Measurements from ENCODE around the gene NEGR1. TPM values are rescaled to one million over a fixed set of nuclear protein-coding genes. Genes with fewer than 3 reads are reported as not detected.

The NEGR1 gene
- total RNA-seq, 2 experiments from 2014 or later: not detected

DNA sequence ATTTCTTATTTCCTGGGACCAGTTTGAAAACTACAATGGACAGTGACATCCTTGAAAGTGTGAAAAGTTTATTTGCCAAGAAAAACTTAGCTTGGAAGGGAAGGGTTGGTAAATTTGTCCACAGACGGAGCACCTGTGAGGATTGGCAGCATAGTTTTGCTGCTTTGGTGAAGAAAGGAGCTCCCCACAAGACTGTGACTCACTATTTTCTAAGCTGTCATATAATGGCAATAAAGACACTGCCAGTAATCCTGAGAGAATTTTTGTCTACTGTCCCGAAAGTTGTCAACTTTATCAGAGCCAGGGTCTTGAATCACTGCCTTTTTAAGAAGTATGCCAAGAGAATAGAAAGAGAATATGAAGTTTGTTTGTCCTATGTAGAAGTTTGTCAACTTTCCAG, 230.8 kb downstream of the NEGR1 start:
- H3K4me1 Mint-ChIP-seq (ENCODE audit: low read depth): no peaks in the 10 kb centered on the region
- intact Hi-C loops (cut with micrococcal nuclease): no loop called here
- no peaks in the 10 kb centered on the region for H3K9me3 Mint-ChIP-seq
- no peak overlapping the region for H3K27ac Mint-ChIP-seq
- CTCF ChIA-PET: no interaction called here
- no peak overlapping the region for H3K4me3 Mint-ChIP-seq
- no peaks in the 10 kb centered on the region for H3K27me3 Mint-ChIP-seq (ENCODE audit: low read depth)
- H3K36me3 Mint-ChIP-seq (ENCODE audit: low read depth): no peaks in the 10 kb centered on the region
- DNase-seq: no peak

DNA sequence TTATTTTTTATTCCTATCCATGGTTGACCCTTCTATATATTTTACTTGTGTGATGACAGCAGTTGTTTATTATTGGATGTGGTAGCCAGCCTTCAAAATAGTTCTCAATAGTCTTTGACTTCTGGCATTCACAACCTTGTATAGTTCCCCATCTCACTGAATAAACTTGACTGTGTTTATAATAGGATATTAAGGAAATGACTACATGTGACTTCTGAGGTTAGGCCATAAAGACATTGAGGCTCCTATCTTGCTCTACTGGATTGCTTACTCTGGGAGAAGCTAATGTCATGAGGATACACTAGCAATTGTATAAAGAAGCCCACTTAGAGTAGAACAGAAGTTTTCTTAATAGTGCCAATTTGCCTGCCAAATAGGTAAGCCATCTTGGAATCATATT, 231.8 kb downstream of the NEGR1 start:
- Mint-ChIP-seq H3K27me3 (ENCODE audit: low read depth) (no peaks in the 10 kb centered on the region), H3K36me3 (ENCODE audit: low read depth) (no peaks in the 10 kb centered on the region), H3K27ac (no peak overlapping the region), H3K9me3 (no peaks in the 10 kb centered on the region), H3K4me3 (no peak overlapping the region), H3K4me1 (ENCODE audit: low read depth) (no peaks in the 10 kb centered on the region)
- intact Hi-C loops (cut with micrococcal nuclease): no loop called here
- CTCF ChIA-PET: no interaction called here
- no peak for DNase-seq

DNA sequence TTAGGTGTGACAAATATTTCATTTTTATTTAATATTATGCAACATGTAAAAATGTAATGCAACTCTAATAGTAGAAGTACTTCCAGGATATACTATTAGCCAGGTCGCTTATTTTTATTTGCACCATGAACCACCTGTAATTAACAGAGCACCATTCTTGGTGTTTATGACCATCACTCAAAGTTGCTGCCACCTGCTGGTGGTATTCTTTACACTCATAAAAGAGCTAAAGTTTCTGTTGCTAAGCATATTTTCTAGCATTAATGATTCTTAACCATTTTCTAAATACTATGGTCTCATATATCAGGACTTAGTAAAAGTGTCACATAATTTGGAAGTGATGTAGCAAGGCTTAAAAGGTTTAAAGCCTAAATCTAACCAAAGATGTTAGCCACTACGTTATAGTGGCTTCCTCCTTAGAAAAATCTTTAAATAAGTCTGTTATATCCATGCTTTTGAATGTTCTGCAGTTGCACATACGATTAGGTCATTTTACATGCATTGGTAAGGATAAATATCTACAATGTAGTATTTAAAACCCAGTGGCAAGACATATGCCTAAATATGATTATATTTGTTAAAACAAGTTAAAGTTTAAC, 244.5 kb downstream of the NEGR1 start:
- Mint-ChIP-seq H3K4me3 (no peak overlapping the region), H3K27ac (no peak overlapping the region), H3K36me3 (ENCODE audit: low read depth) (no peaks in the 10 kb centered on the region), H3K4me1 (ENCODE audit: low read depth) (no peaks in the 10 kb centered on the region), H3K9me3 (no peaks in the 10 kb centered on the region), H3K27me3 (ENCODE audit: low read depth) (no peaks in the 10 kb centered on the region)
- DNase-seq: peak; percentile 33
- intact Hi-C loops (cut with micrococcal nuclease): loop anchor here (2.0 to 10.0 kb wide), 2 partner anchors 843 to 943 kb away; no protein-coding TSS in a partner anchor
- CTCF ChIA-PET: interaction anchor here (0.5 kb wide), 1 partner anchor 230 kb away, joined by 3 read pairs; no protein-coding TSS in a partner anchor

DNA sequence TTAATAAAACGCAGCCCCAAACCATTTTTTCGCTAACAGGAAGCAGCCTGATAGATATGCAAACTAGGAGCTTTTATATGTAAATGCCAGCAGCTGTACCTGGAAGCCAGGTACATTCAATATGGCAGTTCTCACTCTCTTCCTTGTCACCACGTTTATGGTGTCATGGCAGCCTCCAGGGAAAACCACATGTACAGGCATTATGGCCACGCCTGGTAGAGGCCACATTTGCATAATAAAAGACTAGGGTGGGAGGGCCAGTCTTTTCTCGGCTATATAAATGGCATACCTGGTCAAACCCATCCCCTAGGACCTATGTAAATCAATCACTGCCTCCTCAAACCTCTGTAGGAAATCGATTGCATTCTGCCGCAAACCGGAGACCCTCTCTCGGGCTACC, 247.5 kb downstream of the NEGR1 start:
- Mint-ChIP-seq H3K27me3 (ENCODE audit: low read depth) (no peaks in the 10 kb centered on the region), H3K36me3 (ENCODE audit: low read depth) (no peaks in the 10 kb centered on the region), H3K27ac (no peak overlapping the region), H3K9me3 (no peaks in the 10 kb centered on the region), H3K4me1 (ENCODE audit: low read depth) (no peaks in the 10 kb centered on the region), H3K4me3 (no peak overlapping the region)
- intact Hi-C loops (cut with micrococcal nuclease): loop anchor here (10.0 kb wide), 1 partner anchor 840 kb away; no protein-coding TSS in a partner anchor
- CTCF ChIA-PET: no interaction called here
- DNase-seq: no peak

DNA sequence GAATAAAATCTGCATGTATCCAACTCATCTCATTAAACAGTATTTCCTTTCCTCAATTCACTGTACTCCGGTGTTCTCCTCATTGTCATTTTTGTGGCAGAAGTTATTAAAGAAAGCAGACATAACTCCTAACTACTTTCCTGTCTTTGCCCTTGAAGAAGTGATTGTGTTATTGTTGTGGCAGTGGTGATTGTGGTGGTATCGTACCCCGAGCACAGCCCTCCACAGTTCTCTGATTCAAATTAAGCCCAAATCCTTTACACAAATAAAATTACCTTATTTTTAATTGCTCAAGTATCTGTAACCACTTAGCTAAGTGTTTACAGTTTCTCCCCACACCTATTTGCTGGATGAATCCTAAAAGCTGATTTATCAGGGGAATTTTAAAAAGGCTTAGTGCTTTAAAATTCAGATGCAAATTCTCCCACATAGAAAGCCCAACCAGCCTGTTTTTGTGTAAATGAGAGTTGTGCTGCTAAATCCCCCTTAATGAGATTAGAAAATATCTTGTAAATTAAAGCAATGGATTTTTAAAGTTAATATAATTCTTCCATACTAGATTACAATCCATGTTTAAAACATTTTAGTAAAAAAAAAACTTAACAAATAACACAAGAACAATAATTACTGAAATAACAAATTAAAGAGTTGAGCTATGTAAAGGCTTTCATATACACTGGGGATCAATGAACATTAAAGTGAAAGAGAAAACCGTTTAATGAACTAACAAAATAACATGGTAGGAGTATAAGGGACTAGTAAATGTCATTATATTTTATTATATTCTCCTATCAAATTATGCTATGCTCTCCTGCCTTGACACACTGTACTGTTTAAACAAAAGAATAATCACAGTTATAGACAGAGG, 259.0 kb downstream of the NEGR1 start:
- H3K4me3 Mint-ChIP-seq: no peak overlapping the region
- no peaks in the 10 kb centered on the region for H3K36me3 Mint-ChIP-seq (ENCODE audit: low read depth)
- intact Hi-C loops (cut with micrococcal nuclease): no loop called here
- H3K9me3 Mint-ChIP-seq: peaks cover 3% of the 10 kb centered on the region
- no peaks in the 10 kb centered on the region for H3K27me3 Mint-ChIP-seq (ENCODE audit: low read depth)
- no peak for DNase-seq
- no peaks in the 10 kb centered on the region for H3K4me1 Mint-ChIP-seq (ENCODE audit: low read depth)
- no peak overlapping the region for H3K27ac Mint-ChIP-seq
- CTCF ChIA-PET: no interaction called here

DNA sequence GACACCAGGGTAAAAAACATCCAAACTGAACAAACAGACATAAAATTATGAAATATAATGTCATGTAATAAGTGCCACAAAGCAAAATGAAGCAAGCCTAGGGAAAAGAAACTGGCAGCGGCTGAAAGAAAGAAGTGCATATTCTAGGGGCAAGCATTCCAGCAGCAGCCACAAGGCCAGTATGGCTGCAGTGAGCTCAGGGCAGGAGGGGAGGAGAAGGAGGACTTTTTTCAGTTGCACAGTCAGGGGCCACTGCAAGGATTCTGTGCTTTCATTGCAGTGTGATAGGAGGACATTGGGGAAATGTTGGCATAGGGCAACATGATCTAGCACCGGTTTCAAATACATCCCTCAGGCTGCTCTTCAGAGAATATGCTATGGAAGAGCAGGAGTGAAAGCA, 263.8 kb downstream of the NEGR1 start:
- Mint-ChIP-seq H3K4me3 (no peak overlapping the region), H3K36me3 (ENCODE audit: low read depth) (no peaks in the 10 kb centered on the region), H3K27ac (no peak overlapping the region), H3K4me1 (ENCODE audit: low read depth) (no peaks in the 10 kb centered on the region), H3K27me3 (ENCODE audit: low read depth) (no peaks in the 10 kb centered on the region), H3K9me3 (no peaks in the 10 kb centered on the region)
- DNase-seq: no peak
- intact Hi-C loops (cut with micrococcal nuclease): no loop called here
- CTCF ChIA-PET: no interaction called here

DNA sequence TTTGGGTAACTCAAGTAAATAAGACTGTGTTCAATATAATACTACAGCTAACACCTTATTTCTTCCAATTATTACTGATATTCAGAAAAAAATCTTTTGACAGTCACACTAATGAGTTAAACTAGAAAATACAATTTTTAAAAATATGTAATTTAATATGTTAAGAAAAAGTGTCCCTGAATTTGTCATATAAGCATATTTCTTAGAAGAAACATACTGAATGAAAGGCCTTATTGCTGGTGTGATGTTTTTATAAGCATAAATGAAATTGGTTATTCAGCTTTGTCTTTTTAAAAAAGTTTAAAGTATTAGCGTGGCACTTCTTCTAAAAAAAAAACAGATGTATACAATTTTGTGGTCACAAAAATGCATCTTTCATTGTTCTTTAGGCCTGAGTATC, 267.3 kb downstream of the NEGR1 start:
- no peaks in the 10 kb centered on the region for H3K4me1 Mint-ChIP-seq (ENCODE audit: low read depth)
- DNase-seq: no peak
- H3K27ac Mint-ChIP-seq: no peak overlapping the region
- intact Hi-C loops (cut with micrococcal nuclease): no loop called here
- CTCF ChIA-PET: no interaction called here
- H3K36me3 Mint-ChIP-seq (ENCODE audit: low read depth): no peaks in the 10 kb centered on the region
- no peak overlapping the region for H3K4me3 Mint-ChIP-seq
- no peaks in the 10 kb centered on the region for H3K9me3 Mint-ChIP-seq
- H3K27me3 Mint-ChIP-seq (ENCODE audit: low read depth): no peaks in the 10 kb centered on the region

DNA sequence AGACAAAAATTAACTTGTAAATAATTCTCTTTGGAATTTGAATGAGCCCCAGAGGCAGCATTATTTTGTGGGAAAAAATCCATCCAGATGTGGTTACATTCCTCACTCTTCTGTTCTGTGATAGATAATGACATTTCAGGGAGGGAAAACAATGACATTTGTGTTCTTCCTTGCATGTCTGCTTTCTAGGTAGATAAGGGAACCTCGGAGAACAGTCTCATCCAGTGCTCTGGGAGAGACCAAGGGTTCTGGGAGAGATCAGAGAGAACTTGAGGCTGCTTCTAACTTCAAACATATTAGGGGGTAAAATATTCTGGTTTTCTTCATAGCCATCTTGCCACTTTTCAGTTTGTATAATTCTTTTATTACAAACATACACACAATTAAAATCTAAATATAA, 269.2 kb downstream of the NEGR1 start:
- CTCF ChIA-PET: no interaction called here
- no peak overlapping the region for H3K4me3 Mint-ChIP-seq
- intact Hi-C loops (cut with micrococcal nuclease): no loop called here

DNA sequence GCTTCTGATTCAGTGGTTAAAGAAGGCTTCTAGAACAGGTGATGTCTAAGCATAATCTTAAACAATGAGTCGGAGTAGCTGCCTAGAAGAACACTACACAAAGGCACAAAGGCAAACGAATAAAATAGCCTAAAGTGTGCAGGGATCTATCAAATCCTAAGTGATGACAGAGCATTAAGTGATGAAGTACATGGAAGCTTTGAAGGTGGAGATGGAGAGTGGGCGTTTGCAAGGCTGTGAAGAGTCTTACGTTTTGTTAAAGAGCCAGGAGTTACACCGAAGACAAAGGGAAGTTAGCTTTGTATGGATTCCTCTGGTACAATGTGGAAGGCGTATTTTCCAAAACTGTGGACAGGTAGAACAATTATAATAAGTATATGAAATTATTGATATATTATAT, 270.6 kb downstream of the NEGR1 start:
- H3K27ac Mint-ChIP-seq: no peak overlapping the region
- CTCF ChIA-PET: no interaction called here
- H3K4me1 Mint-ChIP-seq (ENCODE audit: low read depth): no peaks in the 10 kb centered on the region
- H3K9me3 Mint-ChIP-seq: no peaks in the 10 kb centered on the region
- intact Hi-C loops (cut with micrococcal nuclease): no loop called here
- H3K4me3 Mint-ChIP-seq: no peak overlapping the region
- no peaks in the 10 kb centered on the region for H3K36me3 Mint-ChIP-seq (ENCODE audit: low read depth)
- no peaks in the 10 kb centered on the region for H3K27me3 Mint-ChIP-seq (ENCODE audit: low read depth)
- DNase-seq: no peak

More for the DNA sequence above, 269.2 kb downstream of the NEGR1 start:
- no peaks in the 10 kb centered on the region for H3K27me3 Mint-ChIP-seq (ENCODE audit: low read depth)
- no peaks in the 10 kb centered on the region for H3K4me1 Mint-ChIP-seq (ENCODE audit: low read depth)
- DNase-seq: no peak
- H3K36me3 Mint-ChIP-seq (ENCODE audit: low read depth): no peaks in the 10 kb centered on the region
- no peak overlapping the region for H3K27ac Mint-ChIP-seq
- no peaks in the 10 kb centered on the region for H3K9me3 Mint-ChIP-seq

DNA sequence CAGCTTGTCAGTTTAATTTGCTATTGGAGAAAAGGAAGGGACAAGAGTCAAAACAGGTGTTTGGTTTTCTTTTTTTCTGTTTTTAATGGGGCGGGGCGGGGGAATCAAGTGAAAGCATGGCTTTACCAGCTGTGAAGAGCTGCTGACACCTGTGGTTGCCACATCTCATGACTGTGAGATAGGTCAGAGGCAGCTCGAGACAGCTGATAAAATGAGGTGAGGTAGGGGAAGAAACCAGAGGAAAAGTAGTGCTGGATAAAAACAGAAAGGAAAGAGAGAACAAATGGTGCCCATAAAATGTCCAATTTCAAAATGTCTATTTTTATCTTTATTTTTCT, 272.3 kb downstream of the NEGR1 start:
- H3K4me1 Mint-ChIP-seq (ENCODE audit: low read depth): no peaks in the 10 kb centered on the region
- H3K27ac Mint-ChIP-seq: no peak overlapping the region
- no peak overlapping the region for H3K4me3 Mint-ChIP-seq
- no peaks in the 10 kb centered on the region for H3K27me3 Mint-ChIP-seq (ENCODE audit: low read depth)
- no peaks in the 10 kb centered on the region for H3K9me3 Mint-ChIP-seq
- no peaks in the 10 kb centered on the region for H3K36me3 Mint-ChIP-seq (ENCODE audit: low read depth)
- no peak for DNase-seq
- intact Hi-C loops (cut with micrococcal nuclease): no loop called here
- CTCF ChIA-PET: no interaction called here

DNA sequence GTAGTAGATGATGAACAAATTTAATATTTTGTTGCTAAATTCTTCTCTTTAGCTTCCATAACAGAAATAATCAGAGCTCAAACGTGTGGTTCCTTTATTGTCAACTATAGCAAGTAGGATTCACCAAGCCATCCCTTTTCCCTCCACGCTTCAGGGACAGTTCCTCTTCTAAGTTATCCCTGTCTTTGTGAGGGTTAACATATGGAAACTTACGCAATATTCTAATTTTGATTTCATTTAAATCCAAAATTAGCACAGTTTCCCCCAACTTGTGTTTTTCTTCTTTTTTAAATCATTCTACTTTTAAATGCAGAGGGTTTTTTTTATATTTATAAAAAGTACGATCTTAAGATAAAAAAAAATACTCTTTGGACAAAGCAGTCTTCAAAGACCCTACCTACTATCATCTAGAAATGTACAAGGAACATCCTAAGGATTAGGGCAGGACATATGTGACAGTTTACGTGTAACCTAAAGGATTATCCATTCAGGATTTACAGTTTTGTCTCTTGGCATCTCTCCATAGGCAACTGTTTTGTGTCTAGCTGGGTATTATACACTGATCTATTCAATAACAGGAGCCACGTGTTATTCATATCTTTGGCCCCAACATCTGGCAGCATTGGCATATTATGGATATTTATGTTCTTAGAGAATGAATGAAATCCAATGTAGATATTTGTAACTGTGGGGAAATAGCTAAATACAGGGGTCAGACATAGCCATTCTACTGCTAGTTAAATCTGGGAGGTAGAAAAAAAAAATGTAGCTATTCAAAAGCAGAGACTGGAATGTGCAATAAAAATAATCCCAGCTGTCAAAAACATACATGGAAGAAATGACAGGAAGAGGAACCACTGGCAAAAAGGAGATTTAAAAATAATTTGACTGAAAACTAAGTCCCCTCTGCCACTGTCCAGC, 272.9 kb downstream of the NEGR1 start:
- intact Hi-C loops (cut with micrococcal nuclease): no loop called here

DNA sequence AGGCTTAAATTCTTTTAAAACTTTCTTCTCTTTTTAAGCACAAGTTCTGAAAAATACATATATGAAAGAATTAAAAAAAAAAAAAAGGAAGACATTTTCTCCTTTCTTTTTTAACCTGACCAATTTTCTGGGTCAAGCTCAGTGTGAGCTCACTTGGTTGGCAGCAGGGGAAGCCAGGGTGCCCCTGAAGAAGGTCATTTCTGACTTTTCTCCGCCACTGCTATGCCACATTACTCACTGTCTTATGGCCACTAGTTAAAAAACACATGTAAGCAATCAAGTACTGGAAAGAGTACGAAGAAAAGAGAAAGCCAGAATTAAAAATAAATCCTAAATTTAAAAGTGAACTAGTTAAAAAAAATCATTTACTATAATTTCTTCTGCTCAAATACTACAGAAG, 275.0 kb downstream of the NEGR1 start:
- CTCF ChIA-PET: no interaction called here
- Mint-ChIP-seq H3K27me3 (ENCODE audit: low read depth) (no peaks in the 10 kb centered on the region), H3K4me3 (no peak overlapping the region), H3K36me3 (ENCODE audit: low read depth) (no peaks in the 10 kb centered on the region), H3K27ac (no peak overlapping the region), H3K9me3 (no peaks in the 10 kb centered on the region), H3K4me1 (ENCODE audit: low read depth) (no peaks in the 10 kb centered on the region)
- DNase-seq: no peak
- intact Hi-C loops (cut with micrococcal nuclease): no loop called here

More for the DNA sequence above, 272.9 kb downstream of the NEGR1 start:
- no peak overlapping the region for H3K4me3 Mint-ChIP-seq
- CTCF ChIA-PET: no interaction called here
- no peaks in the 10 kb centered on the region for H3K4me1 Mint-ChIP-seq (ENCODE audit: low read depth)
- DNase-seq: no peak
- H3K36me3 Mint-ChIP-seq (ENCODE audit: low read depth): no peaks in the 10 kb centered on the region
- H3K9me3 Mint-ChIP-seq: no peaks in the 10 kb centered on the region
- no peak overlapping the region for H3K27ac Mint-ChIP-seq
- no peaks in the 10 kb centered on the region for H3K27me3 Mint-ChIP-seq (ENCODE audit: low read depth)

Data from activated naive CD4-positive, alpha-beta T cell treated with anti-CD3 and anti-CD28 coated beads for 36 hours (primary cell).